Left forelimb (tissue), 1 donor: Measurements from ENCODE around the gene DRD2.

Source experiments
- DNase-seq: peaks from one replicate; pipeline ENCODE4 v3.0.0-alpha.2; 2018; ENCODE audit warnings: low spot score

The DRD2 gene

GRCh38 chr11:113446112-113446511 is 29.1 kb downstream of the DRD2 start:
- no peak for DNase-seq

- DNase-seq, result no peak
These were observed 30.6 kb downstream of the DRD2 start for GRCh38 chr11:113444502-113445123.

- no peak for DNase-seq
These were observed 34.4 kb downstream of the DRD2 start for GRCh38 chr11:113440816-113441215.

GRCh38 chr11:113436672-113437252 is 38.4 kb downstream of the DRD2 start:
- no peak for DNase-seq

- DNase-seq, result no peak
These were observed 39.8 kb downstream of the DRD2 start for GRCh38 chr11:113435190-113435968.

GRCh38 chr11:113431746-113432145 is 43.5 kb downstream of the DRD2 start:
- no peak for DNase-seq

GRCh38 chr11:113426686-113427085 is 48.5 kb downstream of the DRD2 start:
- no peak for DNase-seq

GRCh38 chr11:113420808-113421207 is 54.4 kb downstream of the DRD2 start:
- no peak for DNase-seq

- DNase-seq, result no peak
These were observed 55.7 kb downstream of the DRD2 start for GRCh38 chr11:113419454-113420003.

GRCh38 chr11:113417428-113417827 is 57.8 kb downstream of the DRD2 start:
- DNase-seq, result no peak

- no peak for DNase-seq
These were observed 59.9 kb downstream of the DRD2 start for GRCh38 chr11:113415343-113415742.

GRCh38 chr11:113412675-113413074 is 62.5 kb downstream of the DRD2 start:
- no peak for DNase-seq

GRCh38 chr11:113411536-113411935 is 63.7 kb downstream of the DRD2 start:
- no peak for DNase-seq

- no peak for DNase-seq
These were observed 64.6 kb downstream of the DRD2 start for GRCh38 chr11:113410414-113411135.

GRCh38 chr11:113409526-113409925 is 65.7 kb downstream of the DRD2 start:
- no peak for DNase-seq

- DNase-seq, result no peak
These were observed 66.3 kb downstream of the DRD2 start for GRCh38 chr11:113408887-113409286.

GRCh38 chr11:113408206-113408605 is 67.0 kb downstream of the DRD2 start:
- DNase-seq, result no peak

- no peak for DNase-seq
These were observed 68.0 kb downstream of the DRD2 start for GRCh38 chr11:113407163-113407562.

- DNase-seq, result no peak
These were observed 69.3 kb downstream of the DRD2 start for GRCh38 chr11:113405724-113406478.

- no peak for DNase-seq
These were observed 70.3 kb downstream of the DRD2 start for GRCh38 chr11:113404859-113405430.

GRCh38 chr11:113401718-113402117 is 73.5 kb downstream of the DRD2 start:
- DNase-seq, result no peak
